HepG2 (cell line): ENCODE data around the gene MYBPC3. TPM values are rescaled to one million over a fixed set of nuclear protein-coding genes. Genes with fewer than 3 reads are reported as not detected.

Experiments used
- ATAC-seq: fragments of 200-7000 bp; cut with Tn5 transposase; 3 replicates; pipeline ENCODE4 v1.9.1; 2020; ENCODE audit warnings: mild to moderate bottlenecking, moderate library complexity
- BruUV-seq: library from RNA; stranded (reverse); fragments of 400-500 nt; replicated peaks from 2 replicates; lab custom pipeline; 2021; lab: Mats Ljungman, UMichigan
- CTCF ChIA-PET: fragments of 300-600 bp; formaldehyde crosslinking; extraction: SDS; loops from one replicate; lab custom pipeline; 2021; ENCODE audit warnings: low total read pairs, inconsistent platforms, low intra/inter-chr PET ratio; lab: Yijun Ruan, JAX
- POLR2A ChIA-PET: fragments of 350-600 bp; sonication (Branson Sonifier 250); formaldehyde crosslinking; loops from one replicate; lab custom pipeline; 2020; ENCODE audit warnings: antibody characterized with exemption, inconsistent platforms; lab: Yijun Ruan, JAX
- DNase-seq: peaks from one replicate; pipeline ENCODE4 v3.0.0-alpha.2; 2015; ENCODE audit warnings: low spot score
- FAIRE-seq: peaks from 3 replicates; lab custom pipeline; 2011; peaks lifted over from hg19 to GRCh38; lab: Jason Lieb, UNC
- H2AFZ ChIP-seq: one replicate; pipeline ENCODE4 v1.6.1; 2011; ENCODE audit warnings: low read length, inconsistent platforms
- H3K27ac ChIP-seq: fragments of 300-600 bp; 3 replicates; pipeline ENCODE4 v1.8.0; 2011; ENCODE audit warnings: mixed run types, mild to moderate bottlenecking, mixed read lengths, low read length, inconsistent platforms; ENCODE audit not compliant: insufficient read depth; ENCODE audit errors: extremely low read length
- H3K27me3 ChIP-seq, 2 experiments: fragments of 200-600 bp in 1 of 2; 2 replicates in 1 of 2; 3 replicates in 1 of 2; pipeline versions ENCODE4 v1.6.0 to v1.8.0; 2011; ENCODE audit warnings: low read length in 2 of 2, mild to moderate bottlenecking in 2 of 2, moderate library complexity in 2 of 2, inconsistent platforms in 1 of 2; ENCODE audit not compliant: insufficient read depth in 2 of 2, control insufficient read depth in 1 of 2
- H3K36me3 ChIP-seq, 2 experiments: fragments of 200-600 bp in 1 of 2; replicated peaks in 1 of 2; 2 replicates in 1 of 2; 3 replicates in 1 of 2; pipeline versions ENCODE4 v1.5.1 to v1.8.0; 2011; ENCODE audit warnings: low read length in 2 of 2, inconsistent platforms in 1 of 2; ENCODE audit not compliant: insufficient read depth in 2 of 2, control insufficient read depth in 1 of 2
- H3K4me1 ChIP-seq: 2 replicates; pipeline ENCODE4 v1.5.1; 2012; ENCODE audit warnings: low read length, inconsistent platforms; ENCODE audit not compliant: insufficient read depth
- H3K4me2 ChIP-seq: 2 replicates; pipeline ENCODE4 v1.6.0; 2011; ENCODE audit warnings: low read depth, low read length, inconsistent platforms
- H3K4me3 ChIP-seq, 3 experiments: fragments of 200-600 bp in 1 of 3; sonication (generic), shearing (Covaris generic) in 1 of 3; replicated peaks in 1 of 3; 2 replicates each; pipeline ENCODE4 v1.5.1; 2011 to 2016; ENCODE audit warnings: low read length in 3 of 3, inconsistent platforms in 2 of 3, low read depth in 2 of 3, mild to moderate bottlenecking in 2 of 3, control low read depth in 1 of 3, mixed read lengths in 1 of 3; ENCODE audit not compliant: insufficient read depth in 1 of 3
- H3K79me2 ChIP-seq: one replicate; pipeline ENCODE4 v1.6.1; 2011; ENCODE audit warnings: low read length, inconsistent platforms; ENCODE audit not compliant: insufficient read depth
- H3K9ac ChIP-seq: 2 replicates; pipeline ENCODE4 v1.6.0; 2011; ENCODE audit warnings: mild to moderate bottlenecking, low read depth, low read length, inconsistent platforms; ENCODE audit not compliant: insufficient read depth
- H3K9me3 ChIP-seq: 2 replicates; pipeline ENCODE4 v1.5.1; 2012; ENCODE audit warnings: mild to moderate bottlenecking, low read length
- H4K20me1 ChIP-seq: 2 replicates; pipeline ENCODE4 v1.6.0; 2011; ENCODE audit warnings: inconsistent platforms, mild to moderate bottlenecking, low read length, moderate library complexity; ENCODE audit not compliant: insufficient read depth
- EP300 ChIP-seq, 3 experiments: sonication (generic) in 1 of 3; formaldehyde crosslinking in 1 of 3; IDR thresholded peaks; 2 replicates each; pipeline versions ENCODE4 v1.5.1 to v1.6.1; 2011 to 2020; ENCODE audit warnings: low read depth in 2 of 3, low read length in 2 of 3, borderline replicate concordance in 1 of 3, improper control_type of control experiment in 1 of 3, mild to moderate bottlenecking in 1 of 3, missing genetic modification reagents in 1 of 3, moderate library complexity in 1 of 3
- FOXO1 ChIP-seq: sonication (generic); formaldehyde crosslinking; IDR thresholded peaks from 2 replicates; pipeline ENCODE4 v1.4.0; 2020; ENCODE audit warnings: missing genetic modification reagents
- KLF11 ChIP-seq: IDR thresholded peaks from 2 replicates; pipeline ENCODE4 v1.6.1; 2016; ENCODE audit warnings: missing compliant biosample characterization
- MEIS1 ChIP-seq: sonication (generic); formaldehyde crosslinking; IDR thresholded peaks from 2 replicates; pipeline ENCODE4 v1.9.0; 2021; ENCODE audit warnings: mild to moderate bottlenecking, missing genetic modification reagents, moderate library complexity, borderline replicate concordance
- SIX4 ChIP-seq: sonication (generic); formaldehyde crosslinking; IDR thresholded peaks from 2 replicates; pipeline ENCODE4 v1.4.0; 2020; ENCODE audit warnings: missing genetic modification reagents
- ZFP36L1 ChIP-seq: sonication (generic); formaldehyde crosslinking; IDR thresholded peaks from 2 replicates; pipeline ENCODE4 v1.8.0; 2022; ENCODE audit warnings: mild to moderate bottlenecking, missing genetic modification reagents, moderate library complexity
- ZNF180 ChIP-seq: sonication (generic); formaldehyde crosslinking; IDR thresholded peaks from 2 replicates; pipeline ENCODE4 v1.4.0; 2020; ENCODE audit warnings: low read depth, missing genetic modification reagents, borderline replicate concordance
- ZNF354B ChIP-seq: sonication (generic); formaldehyde crosslinking; IDR thresholded peaks from 2 replicates; pipeline ENCODE4 v1.8.0; 2022; ENCODE audit warnings: mild to moderate bottlenecking, missing genetic modification reagents
- ZSCAN22 ChIP-seq: sonication (generic); formaldehyde crosslinking; IDR thresholded peaks from 2 replicates; pipeline ENCODE4 v1.4.0; 2020; ENCODE audit warnings: mild to moderate bottlenecking, missing genetic modification reagents
- WGBS: methylation state at CpG from one replicate; pipeline ENCODE4 v1.1.6; 2017; ENCODE audit warnings: low lambda C conversion rate; 5-methylcytosine and 5-hydroxymethylcytosine counted together
- in situ Hi-C: cut with HindIII; loops from 2 replicates; pipeline ENCODE4 v1.10.0; 2017; ENCODE audit warnings: low pct_unique_long_range_greater_than_20kb; ENCODE audit not compliant: extremely low pct_ligation_motif_present
- intact Hi-C: fragments of 100-400 bp; cut with micrococcal nuclease; formaldehyde crosslinking; loops from one replicate; pipeline ENCODE4 v1.10.0; 2022; ENCODE audit not compliant: unreplicated experiment
- polyA plus RNA-seq, 8 experiments: library from polyadenylated mRNA; depleted of rRNA in 3 of 8; stranded (reverse) in 7 of 8; unstranded in 1 of 8; fragments of >200 nt; fragmentation: Illumina TruSeq in 4 of 8; extraction: Trizol in 4 of 8; gene quantifications; 2 replicates each; pipeline versions ENCODE4 v1.2.1 to v1.2.3, GENCODE V29; 2011 to 2016; ENCODE audit warnings: low read depth in 4 of 8, missing spikeins in 1 of 8, mixed read lengths in 1 of 8; ENCODE audit not compliant: insufficient read depth in 1 of 8
- total RNA-seq, 5 experiments: library from RNA; depleted of rRNA; stranded (reverse); fragments of >200 nt; fragmentation: Illumina TruSeq; extraction: Trizol; gene quantifications; 2 replicates each; pipeline ENCODE4 v1.2.3, GENCODE V29; 2016; ENCODE audit warnings: low read depth in 1 of 5
- TF ChIP-seq, protein P1 (sequence below): sonication (generic); formaldehyde crosslinking; IDR thresholded peaks from 2 replicates; pipeline ENCODE4 v1.5.1; 2020; ENCODE audit warnings: missing genetic modification reagents, mild to moderate bottlenecking, borderline replicate concordance
- TF ChIP-seq, protein P2 (sequence below): sonication (generic); formaldehyde crosslinking; IDR thresholded peaks from 2 replicates; pipeline ENCODE4 v1.4.0; 2020; ENCODE audit warnings: missing genetic modification reagents
- TF ChIP-seq, protein P3 (sequence below): sonication (generic); formaldehyde crosslinking; IDR thresholded peaks from 2 replicates; pipeline ENCODE4 v1.5.1; 2020; ENCODE audit warnings: mild to moderate bottlenecking, missing genetic modification reagents, moderate library complexity
- TF ChIP-seq, protein P4 (sequence below): sonication (generic); formaldehyde crosslinking; IDR thresholded peaks from 2 replicates; pipeline ENCODE4 v1.5.0; 2020; ENCODE audit warnings: missing genetic modification reagents
- TF ChIP-seq, protein P5 (sequence below): sonication (generic); formaldehyde crosslinking; IDR thresholded peaks from 2 replicates; pipeline ENCODE4 v1.4.0; 2020; ENCODE audit warnings: missing genetic modification reagents

The MYBPC3 gene
- total and polyA plus RNA-seq, 2 of the 13 experiments (the other 11 are each of a cell fraction or from before 2014, with no cell fraction given) = not detected

DNA sequence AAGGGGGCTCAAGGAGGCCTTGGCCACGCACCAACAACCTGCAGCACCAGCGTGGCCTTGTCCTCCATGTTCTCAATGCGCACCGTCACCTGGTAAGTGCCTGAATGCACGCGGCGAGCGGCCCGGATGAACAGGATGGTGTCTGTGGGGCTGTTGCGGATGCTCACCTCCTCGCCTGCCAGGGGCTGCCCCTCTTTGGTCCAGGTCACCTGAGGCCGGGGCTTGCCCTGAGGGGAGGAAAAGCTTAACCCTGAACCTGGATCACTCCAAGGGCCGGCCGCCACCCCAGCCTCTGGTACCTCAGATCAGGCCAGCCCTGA lies 19.0 kb downstream of the MYBPC3 start (continued):
- TF ChIP-seq ZFP36L1 (CRISPR knock-in tag) (no peak), ZNF180 (CRISPR knock-in tag) (no peak)
- TF ChIP-seq, protein P1, sequence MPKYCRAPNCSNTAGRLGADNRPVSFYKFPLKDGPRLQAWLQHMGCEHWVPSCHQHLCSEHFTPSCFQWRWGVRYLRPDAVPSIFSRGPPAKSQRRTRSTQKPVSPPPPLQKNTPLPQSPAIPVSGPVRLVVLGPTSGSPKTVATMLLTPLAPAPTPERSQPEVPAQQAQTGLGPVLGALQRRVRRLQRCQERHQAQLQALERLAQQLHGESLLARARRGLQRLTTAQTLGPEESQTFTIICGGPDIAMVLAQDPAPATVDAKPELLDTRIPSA (CRISPR knock-in tag) = no peak

DNA sequence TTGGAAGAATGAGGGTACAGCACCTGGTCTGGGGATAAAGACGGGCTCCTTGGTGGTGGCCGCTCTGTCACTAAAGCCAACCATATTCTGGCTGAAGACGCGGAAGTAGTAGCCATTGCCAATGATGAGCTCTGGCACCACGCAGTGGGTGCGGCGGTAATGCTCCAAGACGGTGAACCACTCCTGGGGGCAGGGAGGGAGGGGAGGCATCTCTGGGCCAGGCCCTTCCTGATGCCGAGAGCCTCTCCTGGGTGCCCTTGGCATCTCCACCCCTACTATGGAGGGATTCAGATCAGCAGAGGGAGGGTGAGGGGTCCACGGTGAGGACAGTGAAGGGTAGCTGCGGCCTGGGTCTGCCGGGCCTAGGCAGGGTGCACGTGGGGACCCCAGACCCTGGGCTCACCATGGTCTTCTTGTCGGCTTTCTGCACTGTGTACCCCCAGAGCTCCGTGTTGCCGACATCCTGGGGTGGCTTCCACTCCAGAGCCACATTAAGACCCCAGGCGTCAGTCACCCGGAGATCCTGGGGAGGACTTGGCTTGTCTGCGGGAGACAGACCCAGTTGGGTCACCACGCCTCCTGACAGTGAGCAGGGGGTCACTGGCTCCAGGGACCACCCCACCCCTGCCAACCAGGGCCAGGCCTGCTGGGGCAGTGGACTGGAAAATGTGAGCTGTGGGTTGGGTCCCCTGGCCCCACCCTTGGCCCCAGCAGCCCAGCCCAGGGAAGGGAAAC lies 19.5 kb downstream of the MYBPC3 start:
- no peaks in the 10 kb centered on the region for H3K9me3 ChIP-seq
- H3K36me3 ChIP-seq = peaks cover 7 to 16% of the 10 kb centered on the region in 2 experiments; a peak in 4 of 5 replicates
- H3K4me1 ChIP-seq = no peaks in the 10 kb centered on the region
- WGBS = 93% methylated on average over 13 of the region's 20 CpGs
- no peak for FAIRE-seq
- ChIA-PET POLR2A (no interaction called here), CTCF (no interaction called here)
- H4K20me1 ChIP-seq = no peaks in the 10 kb centered on the region
- H3K27me3 ChIP-seq = peaks cover 0 to under 1% of the 10 kb centered on the region in 2 experiments; a peak in 1 of 5 replicates
- BruUV-seq = no TSS peak
- ATAC-seq = peak; percentile 5; the same call in 2 of the 3 replicates
- no peaks in the 10 kb centered on the region for H3K79me2 ChIP-seq
- no peak overlapping the region for H3K4me2 ChIP-seq
- no peak overlapping the region for H2AFZ ChIP-seq
- in situ Hi-C loops (no loop called here), intact Hi-C loops (no loop called here)
- H3K27ac ChIP-seq = no peak overlapping the region
- no peak overlapping the region for H3K4me3 ChIP-seq
- no peak overlapping the region for H3K9ac ChIP-seq
- no peak for DNase-seq
- TF ChIP-seq, protein P2, sequence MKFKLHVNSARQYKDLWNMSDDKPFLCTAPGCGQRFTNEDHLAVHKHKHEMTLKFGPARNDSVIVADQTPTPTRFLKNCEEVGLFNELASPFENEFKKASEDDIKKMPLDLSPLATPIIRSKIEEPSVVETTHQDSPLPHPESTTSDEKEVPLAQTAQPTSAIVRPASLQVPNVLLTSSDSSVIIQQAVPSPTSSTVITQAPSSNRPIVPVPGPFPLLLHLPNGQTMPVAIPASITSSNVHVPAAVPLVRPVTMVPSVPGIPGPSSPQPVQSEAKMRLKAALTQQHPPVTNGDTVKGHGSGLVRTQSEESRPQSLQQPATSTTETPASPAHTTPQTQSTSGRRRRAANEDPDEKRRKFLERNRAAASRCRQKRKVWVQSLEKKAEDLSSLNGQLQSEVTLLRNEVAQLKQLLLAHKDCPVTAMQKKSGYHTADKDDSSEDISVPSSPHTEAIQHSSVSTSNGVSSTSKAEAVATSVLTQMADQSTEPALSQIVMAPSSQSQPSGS (CRISPR knock-in tag) = no peak
- TF ChIP-seq, protein P3, sequence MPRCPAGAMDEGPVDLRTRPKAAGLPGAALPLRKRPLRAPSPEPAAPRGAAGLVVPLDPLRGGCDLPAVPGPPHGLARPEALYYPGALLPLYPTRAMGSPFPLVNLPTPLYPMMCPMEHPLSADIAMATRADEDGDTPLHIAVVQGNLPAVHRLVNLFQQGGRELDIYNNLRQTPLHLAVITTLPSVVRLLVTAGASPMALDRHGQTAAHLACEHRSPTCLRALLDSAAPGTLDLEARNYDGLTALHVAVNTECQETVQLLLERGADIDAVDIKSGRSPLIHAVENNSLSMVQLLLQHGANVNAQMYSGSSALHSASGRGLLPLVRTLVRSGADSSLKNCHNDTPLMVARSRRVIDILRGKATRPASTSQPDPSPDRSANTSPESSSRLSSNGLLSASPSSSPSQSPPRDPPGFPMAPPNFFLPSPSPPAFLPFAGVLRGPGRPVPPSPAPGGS (CRISPR knock-in tag) = no peak
- no peak for TF ChIP-seq EP300 (IDR thresholded peaks at IDR 0.05; ENCODE audit: low read depth in 2 of 2, low read length in 2 of 2)
- TF ChIP-seq EP300 (CRISPR knock-in tag; IDR thresholded peaks at IDR 0.05; ENCODE audit: borderline replicate concordance) = no peak
- TF ChIP-seq ZNF354B (CRISPR knock-in tag) = no peak
- TF ChIP-seq FOXO1 (CRISPR knock-in tag) = no peak
- TF ChIP-seq ZSCAN22 = no peak
- TF ChIP-seq, protein P4, sequence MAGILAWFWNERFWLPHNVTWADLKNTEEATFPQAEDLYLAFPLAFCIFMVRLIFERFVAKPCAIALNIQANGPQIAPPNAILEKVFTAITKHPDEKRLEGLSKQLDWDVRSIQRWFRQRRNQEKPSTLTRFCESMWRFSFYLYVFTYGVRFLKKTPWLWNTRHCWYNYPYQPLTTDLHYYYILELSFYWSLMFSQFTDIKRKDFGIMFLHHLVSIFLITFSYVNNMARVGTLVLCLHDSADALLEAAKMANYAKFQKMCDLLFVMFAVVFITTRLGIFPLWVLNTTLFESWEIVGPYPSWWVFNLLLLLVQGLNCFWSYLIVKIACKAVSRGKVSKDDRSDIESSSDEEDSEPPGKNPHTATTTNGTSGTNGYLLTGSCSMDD (CRISPR knock-in tag) = no peak
- no peak for TF ChIP-seq MEIS1 (CRISPR knock-in tag)
- TF ChIP-seq KLF11 (CRISPR knock-in tag) = no peak
- TF ChIP-seq, protein P5, sequence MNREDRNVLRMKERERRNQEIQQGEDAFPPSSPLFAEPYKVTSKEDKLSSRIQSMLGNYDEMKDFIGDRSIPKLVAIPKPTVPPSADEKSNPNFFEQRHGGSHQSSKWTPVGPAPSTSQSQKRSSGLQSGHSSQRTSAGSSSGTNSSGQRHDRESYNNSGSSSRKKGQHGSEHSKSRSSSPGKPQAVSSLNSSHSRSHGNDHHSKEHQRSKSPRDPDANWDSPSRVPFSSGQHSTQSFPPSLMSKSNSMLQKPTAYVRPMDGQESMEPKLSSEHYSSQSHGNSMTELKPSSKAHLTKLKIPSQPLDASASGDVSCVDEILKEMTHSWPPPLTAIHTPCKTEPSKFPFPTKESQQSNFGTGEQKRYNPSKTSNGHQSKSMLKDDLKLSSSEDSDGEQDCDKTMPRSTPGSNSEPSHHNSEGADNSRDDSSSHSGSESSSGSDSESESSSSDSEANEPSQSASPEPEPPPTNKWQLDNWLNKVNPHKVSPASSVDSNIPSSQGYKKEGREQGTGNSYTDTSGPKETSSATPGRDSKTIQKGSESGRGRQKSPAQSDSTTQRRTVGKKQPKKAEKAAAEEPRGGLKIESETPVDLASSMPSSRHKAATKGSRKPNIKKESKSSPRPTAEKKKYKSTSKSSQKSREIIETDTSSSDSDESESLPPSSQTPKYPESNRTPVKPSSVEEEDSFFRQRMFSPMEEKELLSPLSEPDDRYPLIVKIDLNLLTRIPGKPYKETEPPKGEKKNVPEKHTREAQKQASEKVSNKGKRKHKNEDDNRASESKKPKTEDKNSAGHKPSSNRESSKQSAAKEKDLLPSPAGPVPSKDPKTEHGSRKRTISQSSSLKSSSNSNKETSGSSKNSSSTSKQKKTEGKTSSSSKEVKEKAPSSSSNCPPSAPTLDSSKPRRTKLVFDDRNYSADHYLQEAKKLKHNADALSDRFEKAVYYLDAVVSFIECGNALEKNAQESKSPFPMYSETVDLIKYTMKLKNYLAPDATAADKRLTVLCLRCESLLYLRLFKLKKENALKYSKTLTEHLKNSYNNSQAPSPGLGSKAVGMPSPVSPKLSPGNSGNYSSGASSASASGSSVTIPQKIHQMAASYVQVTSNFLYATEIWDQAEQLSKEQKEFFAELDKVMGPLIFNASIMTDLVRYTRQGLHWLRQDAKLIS (CRISPR knock-in tag) = no peak
- TF ChIP-seq SIX4 = no peak
